ENCODE data around the gene CLIC5. TPM values are rescaled to one million over a fixed set of nuclear protein-coding genes. Genes with fewer than 3 reads are reported as not detected.

Gene CLIC5
- polyA plus RNA-seq, 3 donors, result 0.78 to 12.7 (median 11.0) TPM

GRCh38 chr6:46040288-46040687 is 24.6 kb upstream of the CLIC5 start:
- no peak overlapping the region for H3K27ac ChIP-seq (ENCODE audit: low read depth, low read length)
- WGBS, 3 donors, result 94 to 97% (median 97%) methylated on average over 7 of the region's 7 CpGs

- no peak overlapping the region for H3K27ac ChIP-seq (ENCODE audit: low read depth, low read length)
These were observed 24.0 kb upstream of the CLIC5 start for GRCh38 chr6:46039646-46040045.

- 89 to 96% (median 94%) methylated on average over 1 of the region's 1 CpG for WGBS, 3 donors
- no peak overlapping the region for H3K27ac ChIP-seq (ENCODE audit: low read depth, low read length)
These were observed 21.3 kb upstream of the CLIC5 start for GRCh38 chr6:46036911-46037310.

- no peak overlapping the region for H3K27ac ChIP-seq (ENCODE audit: low read depth, low read length)
- 71 to 86% (median 77%) methylated on average over 1 of the region's 1 CpG for WGBS, 3 donors
These were observed 19.6 kb upstream of the CLIC5 start for GRCh38 chr6:46035242-46035641.

GRCh38 chr6:46032110-46032998 is 16.7 kb upstream of the CLIC5 start:
- no peak overlapping the region for H3K27ac ChIP-seq (ENCODE audit: low read depth, low read length)
- WGBS, 3 donors, result 71 to 75% (median 73%) methylated on average over 6 of the region's 6 CpGs

GRCh38 chr6:46029602-46030001 is 13.9 kb upstream of the CLIC5 start:
- no peak overlapping the region for H3K27ac ChIP-seq (ENCODE audit: low read depth, low read length)
- 94 to 100% (median 97%) methylated on average over 1 of the region's 1 CpG for WGBS, 3 donors

GRCh38 chr6:46026307-46026706 is 10.6 kb upstream of the CLIC5 start:
- 78 to 83% (median 82%) methylated on average over 2 of the region's 2 CpGs for whole genome bisulfite sequencing, 3 donors
- no peak overlapping the region for H3K27ac ChIP-seq (ENCODE audit: low read depth, low read length)

- WGBS, 3 donors, result 80 to 83% (median 82%) methylated on average over 4 of the region's 4 CpGs
- no peak overlapping the region for H3K27ac ChIP-seq (ENCODE audit: low read depth, low read length)
These were observed 9.9 kb upstream of the CLIC5 start for GRCh38 chr6:46025573-46025972.

GRCh38 chr6:46024124-46024769 is 8.6 kb upstream of the CLIC5 start:
- H3K27ac ChIP-seq (ENCODE audit: low read depth, low read length), result no peak overlapping the region
- 66 to 83% (median 79%) methylated on average over 1 of the region's 1 CpG for WGBS, 3 donors

- H3K27ac ChIP-seq (ENCODE audit: low read depth, low read length), result no peak overlapping the region
- WGBS, 3 donors, result 40 to 52% (median 44%) methylated on average over 3 of the region's 3 CpGs
These were observed 7.7 kb upstream of the CLIC5 start for GRCh38 chr6:46023216-46023915.

GRCh38 chr6:46022106-46022948 is 6.7 kb upstream of the CLIC5 start:
- H3K27ac ChIP-seq (ENCODE audit: low read depth, low read length), result no peak overlapping the region
- 86 to 93% (median 91%) methylated on average over 5 of the region's 5 CpGs for WGBS, 3 donors

- 77 to 89% (median 89%) methylated on average over 2 of the region's 2 CpGs for WGBS, 3 donors
- no peak overlapping the region for H3K27ac ChIP-seq (ENCODE audit: low read depth, low read length)
These were observed 2.1 kb upstream of the CLIC5 start for GRCh38 chr6:46017726-46018125.

GRCh38 chr6:46016063-46016608 is 476 bp upstream of the CLIC5 start:
- WGBS, 3 donors, result 44 to 46% (median 45%) methylated on average over 8 of the region's 8 CpGs
- no peak overlapping the region for H3K27ac ChIP-seq (ENCODE audit: low read depth, low read length)

- H3K27ac ChIP-seq (ENCODE audit: low read depth, low read length), result no peak overlapping the region
- WGBS, 3 donors, result 7 to 10% (median 8%) methylated on average over 21 of the region's 21 CpGs
These were observed 1.0 kb downstream of the CLIC5 start for GRCh38 chr6:46014511-46015118.

GRCh38 chr6:46014046-46014445 is 1.6 kb downstream of the CLIC5 start:
- 75 to 88% (median 77%) methylated on average over 2 of the region's 2 CpGs for WGBS, 3 donors
- no peak overlapping the region for H3K27ac ChIP-seq (ENCODE audit: low read depth, low read length)

GRCh38 chr6:46013639-46014038 is 2.0 kb downstream of the CLIC5 start:
- WGBS, 3 donors, result 83 to 95% (median 88%) methylated on average over 4 of the region's 4 CpGs
- H3K27ac ChIP-seq (ENCODE audit: low read depth, low read length), result no peak overlapping the region

- H3K27ac ChIP-seq (ENCODE audit: low read depth, low read length), result no peak overlapping the region
- WGBS, 3 donors, result 70 to 79% (median 75%) methylated on average over 1 of the region's 1 CpG
These were observed 2.8 kb downstream of the CLIC5 start for GRCh38 chr6:46012834-46013233.

Measured in adipose tissue (tissue), 3 donors.